ENCODE results near the gene SORCS1.

DNA sequence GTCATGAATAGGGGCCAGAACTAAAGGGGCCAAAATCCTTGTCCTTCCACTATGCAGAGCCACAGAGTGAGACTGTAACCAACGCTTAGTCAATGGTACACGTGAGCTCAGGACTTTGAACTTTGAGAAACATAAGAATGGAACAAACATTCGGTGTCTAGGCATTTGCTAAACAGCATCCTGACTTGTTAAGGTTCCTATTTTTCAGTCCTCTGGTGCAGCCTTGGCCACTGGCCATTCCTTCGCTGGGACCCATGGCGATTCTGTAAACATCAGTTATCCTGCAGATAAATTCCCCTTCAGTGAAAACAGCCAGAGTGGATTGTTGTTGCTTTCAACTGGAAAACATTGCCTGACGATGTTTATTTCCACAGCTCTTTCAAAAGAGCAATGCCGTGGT lies 266.8 kb downstream of the SORCS1 start:
- TF ChIP-seq, protein P1, sequence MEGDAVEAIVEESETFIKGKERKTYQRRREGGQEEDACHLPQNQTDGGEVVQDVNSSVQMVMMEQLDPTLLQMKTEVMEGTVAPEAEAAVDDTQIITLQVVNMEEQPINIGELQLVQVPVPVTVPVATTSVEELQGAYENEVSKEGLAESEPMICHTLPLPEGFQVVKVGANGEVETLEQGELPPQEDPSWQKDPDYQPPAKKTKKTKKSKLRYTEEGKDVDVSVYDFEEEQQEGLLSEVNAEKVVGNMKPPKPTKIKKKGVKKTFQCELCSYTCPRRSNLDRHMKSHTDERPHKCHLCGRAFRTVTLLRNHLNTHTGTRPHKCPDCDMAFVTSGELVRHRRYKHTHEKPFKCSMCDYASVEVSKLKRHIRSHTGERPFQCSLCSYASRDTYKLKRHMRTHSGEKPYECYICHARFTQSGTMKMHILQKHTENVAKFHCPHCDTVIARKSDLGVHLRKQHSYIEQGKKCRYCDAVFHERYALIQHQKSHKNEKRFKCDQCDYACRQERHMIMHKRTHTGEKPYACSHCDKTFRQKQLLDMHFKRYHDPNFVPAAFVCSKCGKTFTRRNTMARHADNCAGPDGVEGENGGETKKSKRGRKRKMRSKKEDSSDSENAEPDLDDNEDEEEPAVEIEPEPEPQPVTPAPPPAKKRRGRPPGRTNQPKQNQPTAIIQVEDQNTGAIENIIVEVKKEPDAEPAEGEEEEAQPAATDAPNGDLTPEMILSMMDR (conservative IDR thresholded peaks at IDR 0.05; ENCODE audit: low read depth in 2 of 2) = no peak
- TF ChIP-seq CREB1 (CRISPR knock-in tag; IDR thresholded peaks at IDR 0.05; ENCODE audit: low read depth) = no peak
- no peak for TF ChIP-seq EZH2 (IDR thresholded peaks at IDR 0.05; ENCODE audit: low read depth, unreplicated experiment)
- no peak for TF ChIP-seq POLR2AphosphoS5 (IDR thresholded peaks at IDR 0.05; ENCODE audit: low read depth)
- no peak for TF ChIP-seq EZH2phosphoT487 (IDR thresholded peaks at IDR 0.05; ENCODE audit: unreplicated experiment)
- no peak for TF ChIP-seq REST (IDR thresholded peaks at IDR 0.05; ENCODE audit: unreplicated experiment)

Measured in GM23338 (cell line).